Small intestine (tissue), 16 donors: ENCODE measurements around the gene MAL. TPM values are rescaled to one million over a fixed set of nuclear protein-coding genes. Genes with fewer than 3 reads are reported as not detected.

ENCODE experiments used
- DNase-seq, 2 donors: peaks; one replicate each; pipeline versions ENCODE4 v3.0.0 to v3.0.0-alpha.2; 2013
- FAIRE-seq: peaks from 2 replicates; lab custom pipeline; 2012; peaks lifted over from hg19 to GRCh38; lab: Jason Lieb, UNC
- H3K27ac ChIP-seq, 3 donors: one replicate each; pipeline ENCODE4 v1.5.1; 2013; ENCODE audit warnings: low read length in 2 of 3, mild to moderate bottlenecking in 2 of 3, control low read depth in 1 of 3, inconsistent platforms in 1 of 3, low read depth in 1 of 3, moderate library complexity in 1 of 3
- H3K27me3 ChIP-seq, 3 donors: one replicate each; pipeline ENCODE4 v1.6.1; 2013; ENCODE audit warnings: low read length in 3 of 3, inconsistent platforms in 1 of 3; ENCODE audit not compliant: control insufficient read depth in 3 of 3, insufficient read depth in 3 of 3
- H3K36me3 ChIP-seq, 3 donors: one replicate each; pipeline ENCODE4 v1.6.1; 2013; ENCODE audit warnings: low read length in 3 of 3, inconsistent platforms in 1 of 3, low read depth in 1 of 3, mild to moderate bottlenecking in 1 of 3, moderate library complexity in 1 of 3; ENCODE audit not compliant: control insufficient read depth in 3 of 3, insufficient read depth in 2 of 3
- H3K4me1 ChIP-seq, 3 donors: one replicate each; pipeline ENCODE4 v1.6.1; 2013; ENCODE audit warnings: low read length in 2 of 3, inconsistent platforms in 1 of 3, low read depth in 1 of 3, mild to moderate bottlenecking in 1 of 3, moderate library complexity in 1 of 3; ENCODE audit not compliant: control insufficient read depth in 3 of 3, insufficient read depth in 2 of 3
- H3K4me3 ChIP-seq, 3 donors: one replicate each; pipeline ENCODE4 v1.5.1; 2013; ENCODE audit warnings: low read length in 3 of 3, control low read depth in 1 of 3, inconsistent platforms in 1 of 3, low read depth in 1 of 3, mild to moderate bottlenecking in 1 of 3, moderate library complexity in 1 of 3
- H3K9me3 ChIP-seq, 2 donors: one replicate each; pipeline ENCODE4 v1.6.1; 2013; ENCODE audit warnings: low read depth in 1 of 2, low read length in 1 of 2; ENCODE audit not compliant: control insufficient read depth in 2 of 2, insufficient read depth in 1 of 2
- WGBS, 3 donors: extraction: QIAGEN DNeasy Blood & Tissue Kit; methylation state at CpG; one replicate each; pipeline ENCODE4 v1.1.7; 2013; 5-methylcytosine and 5-hydroxymethylcytosine counted together
- long read RNA-seq, 10 donors: transcript quantifications; one replicate each; lab custom pipeline, GENCODE V29; 2026
- polyA plus RNA-seq, 4 donors: library from polyadenylated mRNA; stranded (reverse) in 3 of 4; unstranded in 1 of 4; fragments of 200-250 nt in 3 of 4; fragments of 120-200 nt in 1 of 4; gene quantifications; one replicate each; pipeline versions ENCODE4 v1.2.1 to v1.2.3, GENCODE V29; 2013
- donor health status: healthy with polysubstance abuse.
- donor health status: control.
- donor health status: control.
- donor health status: Bipolar disorder and iron deficiency.
- donor health status: healthy.

The MAL gene
- 1 to 10 TPM in 3 of 4 donors, under 1 TPM in 1; 0.15 to 3.8 (median 1.6) TPM for polyA plus RNA-seq
- long read RNA-seq, donor 1, result 0 reads
- long read RNA-seq, donor 2, partial matches to known transcripts, result 0 of 1 reads
- long read RNA-seq, donor 2, other reads (novel, unspliced or antisense), result 0 of 1 reads
- long read RNA-seq, donor 3, result 0 reads
- long read RNA-seq, donor 4, result 0 reads
- long read RNA-seq, donor 5, result 0 reads
- long read RNA-seq, donor 6, partial matches to known transcripts, result 0 of 1 reads
- long read RNA-seq, donor 6, other reads (novel, unspliced or antisense), result 0 of 1 reads
- long read RNA-seq, donor 7, result 0 reads
- long read RNA-seq, donor 8, partial matches to known transcripts, result 6 of 8 reads
- long read RNA-seq, donor 8, other reads (novel, unspliced or antisense), result 0 of 8 reads
- long read RNA-seq, donor 9, result 0 reads
- long read RNA-seq, donor 10, partial matches to known transcripts, result 0 of 2 reads
- long read RNA-seq, donor 10, other reads (novel, unspliced or antisense), result 0 of 2 reads

GRCh38 chr2:95025406-95026319 is at the start of gene MAL:
MAL (plus strand) TSS chr2:95025708; CDS start chr2:95025793, 85 bp downstream.
- peaks cover 10 to 73% (median 12%) of the 10 kb centered on the region in 3 donors for H3K27me3 ChIP-seq
- H3K9me3 ChIP-seq, result peaks cover 0 to 2% of the 10 kb centered on the region in 2 donors
- peaks cover 0 to 4% (median 0%) of the 10 kb centered on the region in 3 donors for H3K4me1 ChIP-seq
- H3K36me3 ChIP-seq, result no peaks in the 10 kb centered on the region
- DNase-seq (peak in 1 of 2 donors; percentile 29), FAIRE-seq (no peak)
- WGBS, 3 donors, result 1 to 2% (median 2%) methylated on average over 56 to 81 of the region's 81 CpGs
- no peak within 1 kb of the TSS for H3K27ac ChIP-seq
- H3K4me3 ChIP-seq, result no peak within 1 kb of the TSS

GRCh38 chr2:94977826-94978225 is 47.7 kb upstream of the MAL start:
- whole genome bisulfite sequencing, 3 donors, result 71 to 80% (median 79%) methylated on average over 4 of the region's 4 CpGs
- Histone ChIP-seq H3K27ac (no peak overlapping the region), H3K9me3 (no peaks in the 10 kb centered on the region), H3K27me3 (peaks cover 0 to 4% (median 0%) of the 10 kb centered on the region in 3 donors), H3K36me3 (no peaks in the 10 kb centered on the region), H3K4me3 (no peak overlapping the region), H3K4me1 (no peaks in the 10 kb centered on the region)
- no peak for DNase-seq
- FAIRE-seq, result no peak

- Histone ChIP-seq H3K27me3 (peaks cover 0 to 4% (median 0%) of the 10 kb centered on the region in 3 donors), H3K9me3 (no peaks in the 10 kb centered on the region), H3K27ac (no peak overlapping the region), H3K4me3 (no peak overlapping the region), H3K36me3 (no peaks in the 10 kb centered on the region), H3K4me1 (no peaks in the 10 kb centered on the region)
- WGBS, 3 donors, result 74 to 79% (median 78%) methylated on average over 3 of the region's 3 CpGs
- FAIRE-seq (no peak), DNase-seq (no peak)
Measured at GRCh38 chr2:94978917-94979316, 46.6 kb upstream of the MAL start.

- Histone ChIP-seq H3K4me3 (no peak overlapping the region), H3K27me3 (peaks cover 0 to 2% (median 0%) of the 10 kb centered on the region in 3 donors), H3K9me3 (no peaks in the 10 kb centered on the region), H3K36me3 (no peaks in the 10 kb centered on the region), H3K4me1 (no peaks in the 10 kb centered on the region), H3K27ac (no peak overlapping the region)
- WGBS, 3 donors, result 72 to 81% (median 76%) methylated on average over 10 of the region's 10 CpGs
- no peak for DNase-seq
- FAIRE-seq, result no peak
Measured at GRCh38 chr2:94979406-94980375, 45.8 kb upstream of the MAL start.

- no peaks in the 10 kb centered on the region for H3K36me3 ChIP-seq
- no peak for FAIRE-seq
- H3K4me3 ChIP-seq, result no peak overlapping the region
- no peaks in the 10 kb centered on the region for H3K9me3 ChIP-seq
- DNase-seq, result no peak
- no peak overlapping the region for H3K27ac ChIP-seq
- 84 to 90% (median 87%) methylated on average over 12 to 15 of the region's 15 CpGs for WGBS, 3 donors
- peaks cover 0 to 6% (median 5%) of the 10 kb centered on the region in 3 donors for H3K27me3 ChIP-seq
- no peaks in the 10 kb centered on the region for H3K4me1 ChIP-seq
Measured at GRCh38 chr2:94980406-94980805, 45.1 kb upstream of the MAL start.

- H3K27me3 ChIP-seq, result peaks cover 0 to 8% (median 5%) of the 10 kb centered on the region in 3 donors
- WGBS, 3 donors, result 69 to 76% (median 73%) methylated on average over 6 of the region's 6 CpGs
Measured at GRCh38 chr2:94982156-94982555, 43.4 kb upstream of the MAL start.

GRCh38 chr2:94982675-94983074 is 42.8 kb upstream of the MAL start:
- FAIRE-seq, result no peak

More at GRCh38 chr2:94982156-94982555, 43.4 kb upstream of the MAL start:
- H3K27ac ChIP-seq, result no peak overlapping the region
- no peak overlapping the region for H3K4me3 ChIP-seq
- FAIRE-seq, result no peak
- no peaks in the 10 kb centered on the region for H3K9me3 ChIP-seq
- no peaks in the 10 kb centered on the region for H3K4me1 ChIP-seq
- no peaks in the 10 kb centered on the region for H3K36me3 ChIP-seq
- no peak for DNase-seq

More at GRCh38 chr2:94982675-94983074, 42.8 kb upstream of the MAL start:
- 22 to 29% (median 22%) methylated on average over 3 of the region's 3 CpGs for WGBS, 3 donors
- H3K4me1 ChIP-seq, result no peaks in the 10 kb centered on the region
- no peak for DNase-seq
- H3K9me3 ChIP-seq, result no peaks in the 10 kb centered on the region
- H3K36me3 ChIP-seq, result no peaks in the 10 kb centered on the region
- no peak overlapping the region for H3K27ac ChIP-seq
- H3K27me3 ChIP-seq, result peaks cover 0 to 9% (median 3%) of the 10 kb centered on the region in 3 donors
- no peak overlapping the region for H3K4me3 ChIP-seq
